ENCODE results near the gene RBKS.
"Not testable (repeated sequence)": the region's sequence is repeated elsewhere in the genome, so short reads cannot be mapped to it uniquely, and the experiment has no call there.

GRCh38 chr2:27764526-27764925 is 125.7 kb downstream of the RBKS start:
- not testable (repeated sequence) for TF ChIP-seq POLR2A (IDR thresholded peaks at IDR 0.05); CTCF (IDR thresholded peaks at IDR 0.05); EP300 (IDR thresholded peaks at IDR 0.05; ENCODE audit: low read depth)
